Myometrial cell (primary cell): ENCODE results near the gene KLHDC7B. TPM values are rescaled to one million over a fixed set of nuclear protein-coding genes. Genes with fewer than 3 reads are reported as not detected.

Experiments used
- total RNA-seq: library from RNA; depleted of rRNA; stranded (reverse); fragments of >200 nt; gene quantifications from 2 replicates; pipeline ENCODE4 v1.2.3, GENCODE V29; 2015

KLHDC7B gene
- not detected in 2 replicates for total RNA-seq

GRCh38 chr22:50545522-50546325 is at the start of gene KLHDC7B:
TSS of gene KLHDC7B (plus strand) at chr22:50545899. CDS start at chr22:50546244, 345 bp downstream.

GRCh38 chr22:50507421-50507990 is 38.2 kb upstream of the KLHDC7B start, which contains the start of gene LMF2:
TSS of gene LMF2 (minus strand) at chr22:50507702. CDS start at chr22:50507675, 27 bp downstream.

GRCh38 chr22:50507991-50508884 is 37.5 kb upstream of the KLHDC7B start, which contains the start of gene NCAPH2:
TSS of gene NCAPH2 (plus strand) at chr22:50508224. CDS start at chr22:50508338, 114 bp downstream.

GRCh38 chr22:50525104-50525857 is 20.4 kb upstream of the KLHDC7B start, which contains the start of gene SCO2:
TSS of gene SCO2 (minus strand) at chr22:50525598. CDS start at chr22:50524411, 1,187 bp downstream.

GRCh38 chr22:50529897-50530579 is 15.7 kb upstream of the KLHDC7B start, which contains the start of gene TYMP:
TSS of gene TYMP (minus strand) at chr22:50530012. CDS start at chr22:50529709, 303 bp downstream.

GRCh38 chr22:50562523-50563412 is 17.1 kb downstream of the KLHDC7B start, which contains the start of gene SYCE3:
TSS of gene SYCE3 (minus strand) at chr22:50562919. CDS start at chr22:50556405, 6,514 bp downstream.

GRCh38 chr22:50577987-50578775 is 32.5 kb downstream of the KLHDC7B start, which contains the start of gene CPT1B:
TSS of gene CPT1B (minus strand) at chr22:50578427. CDS start at chr22:50577915, 512 bp downstream.

GRCh38 chr22:50582493-50583293 is 37.0 kb downstream of the KLHDC7B start, which contains the start of gene CHKB:
TSS of gene CHKB (minus strand) at chr22:50582849. CDS start at chr22:50582781, 68 bp downstream.

GRCh38 chr22:50600538-50600937 is 54.8 kb downstream of the KLHDC7B start, which contains the start of gene MAPK8IP2:
TSS of gene MAPK8IP2 (plus strand) at chr22:50600793. CDS start at chr22:50600819, 26 bp downstream.

Other genes with a start within 250 kb of the KLHDC7B start
- 161 and 185 TPM in 2 replicates for gene PLXNB2, start 238.3 kb upstream of the KLHDC7B start, total RNA-seq
- gene DENND6B, start 218.9 kb upstream of the KLHDC7B start, total RNA-seq: 1.4 and 5.0 TPM in 2 replicates
- 53.0 and 61.1 TPM in 2 replicates for gene PPP6R2, start 202.6 kb upstream of the KLHDC7B start, total RNA-seq
- 58.5 and 60.5 TPM in 2 replicates for gene SBF1, start 70.9 kb upstream of the KLHDC7B start, total RNA-seq
- gene ADM2, start 64.4 kb upstream of the KLHDC7B start, total RNA-seq: 6.9 and 20.2 TPM in 2 replicates
- gene MIOX, start 59.0 kb upstream of the KLHDC7B start, total RNA-seq: not detected in 2 replicates
- 106 and 126 TPM in 2 replicates for gene LMF2, start 38.2 kb upstream of the KLHDC7B start, total RNA-seq
- 62.6 and 65.2 TPM in 2 replicates for gene NCAPH2, start 37.7 kb upstream of the KLHDC7B start, total RNA-seq
- gene SCO2, start 20.3 kb upstream of the KLHDC7B start, total RNA-seq: 0.58 and 1.4 TPM in 2 replicates
- gene TYMP, start 15.9 kb upstream of the KLHDC7B start, total RNA-seq: 29.1 and 40.1 TPM in 2 replicates
- gene SYCE3, start 17.0 kb downstream of the KLHDC7B start, total RNA-seq: not detected in 2 replicates
- 0.18 TPM in 1 of 2 replicates, not detected in the other for gene CPT1B, start 32.5 kb downstream of the KLHDC7B start, total RNA-seq
- gene CHKB, start 37.0 kb downstream of the KLHDC7B start, total RNA-seq: 20.2 and 30.6 TPM in 2 replicates
- under 0.01 TPM in 2 replicates for gene MAPK8IP2, start 54.9 kb downstream of the KLHDC7B start, total RNA-seq
- gene ARSA, start 82.3 kb downstream of the KLHDC7B start, total RNA-seq: 29.4 and 41.8 TPM in 2 replicates
- 0.89 and 1.2 TPM in 2 replicates for gene SHANK3, start 126.9 kb downstream of the KLHDC7B start, total RNA-seq
- gene ACR, start 192.3 kb downstream of the KLHDC7B start, total RNA-seq: not detected in 2 replicates
- 11.9 and 19.6 TPM in 2 replicates for gene RABL2B, start 237.7 kb downstream of the KLHDC7B start, total RNA-seq